A673 (cell line): ENCODE data around the gene CXCR6. TPM values are rescaled to one million over a fixed set of nuclear protein-coding genes. Genes with fewer than 3 reads are reported as not detected.

ENCODE experiments used
- BruUV-seq: library from RNA; stranded (reverse); fragments of 400-500 nt; replicated peaks from 2 replicates; lab custom pipeline; 2021; lab: Mats Ljungman, UMichigan
- CTCF ChIA-PET: fragments of 300-600 bp; sonication (Branson Sonifier 250); formaldehyde crosslinking; loops from one replicate; lab custom pipeline; 2022; ENCODE audit warnings: antibody characterized with exemption; lab: Charles Lee
- POLR2A ChIA-PET: fragments of 300-600 bp; sonication (Branson Sonifier 250); formaldehyde crosslinking; loops from one replicate; lab custom pipeline; 2022; ENCODE audit warnings: antibody characterized with exemption; ENCODE audit not compliant: low non-redundant PET; lab: Charles Lee
- DNase-seq: peaks from one replicate; pipeline ENCODE4 v3.0.0-alpha.2; 2015; ENCODE audit warnings: low spot score
- H3K27ac ChIP-seq: fragments of 200-600 bp; sonication (generic); 2 replicates; pipeline ENCODE4 v1.5.1; 2016; ENCODE audit warnings: mixed run types, low read depth, mild to moderate bottlenecking, mixed read lengths, antibody characterized with exemption, low read length; ENCODE audit not compliant: poor library complexity, severe bottlenecking
- H3K27me3 ChIP-seq: fragments of 200-600 bp; sonication (generic); replicated peaks from 2 replicates; pipeline ENCODE4 v1.6.1; 2017; ENCODE audit warnings: mixed run types, low read depth, mild to moderate bottlenecking, mixed read lengths, antibody characterized with exemption, low read length; ENCODE audit not compliant: insufficient read depth, poor library complexity
- H3K36me3 ChIP-seq: fragments of 200-600 bp; sonication (generic); 2 replicates; pipeline ENCODE4 v1.6.1; 2016; ENCODE audit warnings: mixed run types, mild to moderate bottlenecking, mixed read lengths, antibody characterized with exemption, low read length; ENCODE audit not compliant: insufficient read depth, poor library complexity, severe bottlenecking
- H3K4me1 ChIP-seq: fragments of 200-600 bp; sonication (generic); 2 replicates; pipeline ENCODE4 v1.6.1; 2017; ENCODE audit warnings: mixed run types, mild to moderate bottlenecking, mixed read lengths, antibody characterized with exemption, low read length; ENCODE audit not compliant: insufficient read depth, poor library complexity, severe bottlenecking
- H3K4me3 ChIP-seq: fragments of 200-600 bp; sonication (generic); 2 replicates; pipeline ENCODE4 v1.5.1; 2016; ENCODE audit warnings: low read depth, mixed run types, mild to moderate bottlenecking, mixed read lengths, low read length; ENCODE audit not compliant: poor library complexity, severe bottlenecking
- H3K9me3 ChIP-seq: fragments of 200-600 bp; sonication (generic); 2 replicates; pipeline ENCODE4 v1.6.1; 2016; ENCODE audit warnings: mixed run types, low read depth, mild to moderate bottlenecking, mixed read lengths, antibody characterized with exemption, low read length; ENCODE audit not compliant: poor library complexity, severe bottlenecking
- EZH2 ChIP-seq: fragments of 200-600 bp; sonication (generic); IDR thresholded peaks from 2 replicates; pipeline ENCODE4 v1.6.1; 2017; ENCODE audit warnings: borderline replicate concordance, low read depth, mild to moderate bottlenecking, mixed read lengths, antibody characterized with exemption, low read length; ENCODE audit not compliant: poor library complexity, severe bottlenecking
- intact Hi-C: fragments of 100-400 bp; cut with micrococcal nuclease; formaldehyde crosslinking; loops from one replicate; pipeline ENCODE4 v1.10.0; 2022; ENCODE audit not compliant: unreplicated experiment
- total RNA-seq: library from RNA; stranded (reverse); gene quantifications from 2 replicates; pipeline ENCODE4 v1.2.3, GENCODE V29; 2021
- TF ChIP-seq, protein P1 (sequence below): fragments of 300-800, 200-600 bp; sonication (generic); conservative IDR thresholded peaks from 2 replicates; pipeline ENCODE4 v1.5.1; 2017; ENCODE audit warnings: low read depth, mild to moderate bottlenecking, antibody characterized with exemption, low read length, moderate library complexity, mixed read lengths

Gene CXCR6
- total RNA-seq, 1 experiment from 2014 or later, result not detected

DNA sequence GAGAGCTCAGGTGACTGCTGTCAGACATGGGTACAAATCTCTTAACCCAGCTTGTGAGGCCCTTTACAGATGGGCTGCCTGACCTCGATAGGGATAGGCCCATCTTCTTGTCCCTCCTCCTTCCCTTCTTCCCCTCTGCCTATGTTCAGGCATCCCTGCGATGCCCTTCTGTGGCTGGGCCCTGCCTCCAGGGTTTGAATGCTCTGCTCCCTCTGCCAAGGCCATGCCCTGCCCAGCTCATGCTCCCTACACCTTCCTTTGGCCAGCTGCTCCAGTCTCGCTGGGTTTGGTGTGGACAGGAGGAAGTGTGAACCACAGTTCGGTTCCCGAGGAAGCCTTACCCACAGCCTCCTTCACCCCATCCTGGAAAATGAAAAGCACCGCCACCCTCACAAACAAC, 48.1 kb downstream of the CXCR6 start:
- POLR2A ChIA-PET, result no interaction called here
- no peaks in the 10 kb centered on the region for H3K27me3 ChIP-seq
- no peaks in the 10 kb centered on the region for H3K4me1 ChIP-seq
- no peak for DNase-seq
- CTCF ChIA-PET, result no interaction called here
- H3K9me3 ChIP-seq, result no peaks in the 10 kb centered on the region
- H3K36me3 ChIP-seq, result no peaks in the 10 kb centered on the region
- no peak overlapping the region for H3K27ac ChIP-seq
- TF ChIP-seq, protein P1, sequence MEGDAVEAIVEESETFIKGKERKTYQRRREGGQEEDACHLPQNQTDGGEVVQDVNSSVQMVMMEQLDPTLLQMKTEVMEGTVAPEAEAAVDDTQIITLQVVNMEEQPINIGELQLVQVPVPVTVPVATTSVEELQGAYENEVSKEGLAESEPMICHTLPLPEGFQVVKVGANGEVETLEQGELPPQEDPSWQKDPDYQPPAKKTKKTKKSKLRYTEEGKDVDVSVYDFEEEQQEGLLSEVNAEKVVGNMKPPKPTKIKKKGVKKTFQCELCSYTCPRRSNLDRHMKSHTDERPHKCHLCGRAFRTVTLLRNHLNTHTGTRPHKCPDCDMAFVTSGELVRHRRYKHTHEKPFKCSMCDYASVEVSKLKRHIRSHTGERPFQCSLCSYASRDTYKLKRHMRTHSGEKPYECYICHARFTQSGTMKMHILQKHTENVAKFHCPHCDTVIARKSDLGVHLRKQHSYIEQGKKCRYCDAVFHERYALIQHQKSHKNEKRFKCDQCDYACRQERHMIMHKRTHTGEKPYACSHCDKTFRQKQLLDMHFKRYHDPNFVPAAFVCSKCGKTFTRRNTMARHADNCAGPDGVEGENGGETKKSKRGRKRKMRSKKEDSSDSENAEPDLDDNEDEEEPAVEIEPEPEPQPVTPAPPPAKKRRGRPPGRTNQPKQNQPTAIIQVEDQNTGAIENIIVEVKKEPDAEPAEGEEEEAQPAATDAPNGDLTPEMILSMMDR, result no peak
- no peak for TF ChIP-seq EZH2
- BruUV-seq, result no TSS peak
- H3K4me3 ChIP-seq, result no peak overlapping the region
- intact Hi-C loops, result no loop called here

DNA sequence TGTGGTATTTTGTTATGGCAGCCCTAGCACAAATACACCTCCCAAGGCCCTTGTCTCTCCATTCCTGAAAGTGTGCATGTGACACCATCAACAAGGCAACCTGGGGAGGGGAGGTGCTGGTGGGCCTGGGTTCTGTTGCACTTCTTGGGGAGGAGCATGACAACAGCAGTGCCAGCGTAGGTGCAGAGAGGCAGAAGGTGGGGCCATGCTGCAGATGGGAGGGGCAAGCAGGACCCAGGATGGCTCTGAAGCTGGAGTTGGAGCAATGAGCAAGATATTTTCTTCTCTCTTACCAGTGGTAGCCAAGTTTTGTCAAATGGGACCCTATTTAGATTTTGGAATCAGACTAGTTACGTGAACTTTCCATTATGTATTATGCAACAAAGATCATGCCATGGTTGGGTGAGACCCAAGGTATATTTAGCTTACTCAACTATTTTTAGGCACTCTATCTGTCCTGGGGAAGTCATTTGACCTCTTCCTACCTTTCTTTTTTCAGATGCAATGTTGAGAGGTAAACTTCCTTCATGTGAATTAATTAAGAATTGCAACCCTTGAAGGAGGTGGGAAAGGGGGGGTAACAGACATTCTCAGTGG, 49.0 kb downstream of the CXCR6 start:
- no peak overlapping the region for H3K4me3 ChIP-seq
- no peaks in the 10 kb centered on the region for H3K36me3 ChIP-seq
- H3K27ac ChIP-seq, result no peak overlapping the region
- intact Hi-C loops, result no loop called here
- no peaks in the 10 kb centered on the region for H3K4me1 ChIP-seq
- TF ChIP-seq, protein P1, result no peak
- TF ChIP-seq EZH2, result no peak
- H3K9me3 ChIP-seq, result no peaks in the 10 kb centered on the region
- H3K27me3 ChIP-seq, result no peaks in the 10 kb centered on the region
- no TSS peak for BruUV-seq
- ChIA-PET CTCF (no interaction called here), POLR2A (no interaction called here)
- no peak for DNase-seq

DNA sequence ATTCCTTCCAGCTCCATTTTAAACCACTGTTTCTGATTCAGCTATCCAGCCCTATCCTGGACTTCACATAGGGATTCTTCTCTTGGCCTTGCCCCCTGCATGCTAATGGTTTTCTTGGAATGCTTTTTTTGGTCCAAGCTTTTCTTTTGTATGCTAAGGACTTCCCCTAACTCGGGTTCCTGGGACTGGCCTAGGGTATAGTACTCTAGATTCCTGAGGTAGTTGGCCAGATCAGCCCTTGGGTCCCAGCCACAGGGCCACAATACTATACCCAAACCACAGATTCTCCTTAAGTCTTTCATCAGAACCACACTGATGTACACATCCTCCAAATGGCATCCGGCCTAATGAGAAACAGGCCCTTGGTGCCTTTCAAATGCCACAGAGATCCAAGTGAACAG, 49.6 kb downstream of the CXCR6 start:
- no peaks in the 10 kb centered on the region for H3K4me1 ChIP-seq
- DNase-seq, result no peak
- ChIA-PET POLR2A (no interaction called here), CTCF (no interaction called here)
- intact Hi-C loops, result no loop called here
- H3K9me3 ChIP-seq, result no peaks in the 10 kb centered on the region
- H3K4me3 ChIP-seq, result no peak overlapping the region
- no peak for TF ChIP-seq EZH2
- TF ChIP-seq, protein P1, result no peak
- H3K27me3 ChIP-seq, result no peaks in the 10 kb centered on the region
- no peaks in the 10 kb centered on the region for H3K36me3 ChIP-seq
- no peak overlapping the region for H3K27ac ChIP-seq
- no TSS peak for BruUV-seq
